Stomach smooth muscle (tissue), 2 donors: ENCODE data around the gene SLC35G1.
A peak's percentile ranks its signal among the peaks of the same experiment; 100 is the strongest.

Experiments
- H3K27ac ChIP-seq: one replicate; pipeline ENCODE4 v1.7.0; 2013; ENCODE audit warnings: mild to moderate bottlenecking, low read length, inconsistent platforms
- H3K27me3 ChIP-seq, 2 donors: one replicate each; pipeline ENCODE4 v1.7.0; 2013; ENCODE audit warnings: low read length in 2 of 2; ENCODE audit not compliant: insufficient read depth in 2 of 2, control insufficient read depth in 1 of 2
- H3K36me3 ChIP-seq, 2 donors: one replicate each; pipeline ENCODE4 v1.7.0; 2013; ENCODE audit warnings: low read length in 2 of 2; ENCODE audit not compliant: control insufficient read depth in 2 of 2, insufficient read depth in 2 of 2
- H3K4me1 ChIP-seq: one replicate; pipeline ENCODE4 v1.7.0; 2013; ENCODE audit warnings: low read length; ENCODE audit not compliant: control insufficient read depth, insufficient read depth
- H3K4me3 ChIP-seq, 2 donors: one replicate each; pipeline ENCODE4 v1.7.0; 2013; ENCODE audit warnings: low read length in 2 of 2
- H3K9ac ChIP-seq, 2 donors: one replicate each; pipeline ENCODE4 v1.7.0; 2013; ENCODE audit warnings: low read length in 2 of 2, mild to moderate bottlenecking in 1 of 2
- H3K9me3 ChIP-seq, 2 donors: one replicate each; pipeline ENCODE4 v1.7.0; 2013; ENCODE audit warnings: low read length in 2 of 2; ENCODE audit not compliant: control insufficient read depth in 2 of 2
- donor health status: healthy.
- donor health status: Pancreatic carcinoma.

Gene SLC35G1

DNA sequence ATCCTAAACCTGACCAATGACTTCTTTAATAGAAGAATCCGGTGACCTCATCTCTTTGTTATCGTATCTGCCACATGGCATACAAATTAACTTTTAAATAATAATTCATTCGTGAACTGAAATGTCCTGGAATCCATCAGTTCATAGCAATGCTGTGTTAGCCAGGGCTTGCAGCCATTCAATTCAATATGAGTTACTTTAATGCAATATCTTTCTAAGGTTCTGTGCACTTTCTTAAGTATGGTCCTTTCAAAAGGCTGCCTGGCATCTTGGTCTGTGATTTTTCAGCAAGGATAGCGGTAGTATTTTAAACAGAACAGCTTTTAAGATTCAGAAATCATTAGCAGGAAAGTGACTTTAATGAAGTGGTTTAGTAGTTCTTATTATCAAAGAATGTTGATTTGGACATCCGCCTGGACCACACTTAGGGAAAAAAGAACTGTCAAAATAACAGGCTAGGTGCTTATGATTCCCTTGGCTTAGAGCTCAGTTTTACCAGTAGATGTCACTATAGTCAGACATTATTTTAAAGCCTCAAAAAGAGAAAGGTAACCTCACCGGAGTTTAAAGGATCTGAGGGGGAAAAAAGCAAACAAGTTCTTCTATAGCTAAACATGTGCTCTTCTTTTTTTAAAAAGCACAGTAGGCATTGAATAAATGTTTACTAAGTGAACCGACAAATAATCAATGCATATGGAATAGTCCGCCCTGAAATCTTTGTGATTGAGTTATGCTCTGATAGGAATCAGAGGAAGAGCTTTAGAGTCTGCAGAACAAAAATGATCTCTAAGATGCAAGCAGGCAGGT lies 22.7 kb downstream of the SLC35G1 start:
- Histone ChIP-seq H3K9me3 (no peaks in the 10 kb centered on the region), H3K9ac (peak overlapping the region in 1 of 2 donors; percentile 34), H3K27me3 (no peaks in the 10 kb centered on the region), H3K4me3 (peak overlapping the region; percentile 54 to 64), H3K27ac (no peak overlapping the region), H3K36me3 (no peaks in the 10 kb centered on the region), H3K4me1 (no peaks in the 10 kb centered on the region)

- no peaks in the 10 kb centered on the region for H3K27me3 ChIP-seq
- no peaks in the 10 kb centered on the region for H3K9me3 ChIP-seq
- peak overlapping the region in 1 of 2 donors; percentile 34 for H3K9ac ChIP-seq
- H3K4me3 ChIP-seq, result peak overlapping the region; percentile 54 to 64
- H3K27ac ChIP-seq, result no peak overlapping the region
- no peaks in the 10 kb centered on the region for H3K36me3 ChIP-seq
- H3K4me1 ChIP-seq, result no peaks in the 10 kb centered on the region
These were observed 23.2 kb downstream of the SLC35G1 start for GRCh38 chr10:93917064-93917391.

DNA sequence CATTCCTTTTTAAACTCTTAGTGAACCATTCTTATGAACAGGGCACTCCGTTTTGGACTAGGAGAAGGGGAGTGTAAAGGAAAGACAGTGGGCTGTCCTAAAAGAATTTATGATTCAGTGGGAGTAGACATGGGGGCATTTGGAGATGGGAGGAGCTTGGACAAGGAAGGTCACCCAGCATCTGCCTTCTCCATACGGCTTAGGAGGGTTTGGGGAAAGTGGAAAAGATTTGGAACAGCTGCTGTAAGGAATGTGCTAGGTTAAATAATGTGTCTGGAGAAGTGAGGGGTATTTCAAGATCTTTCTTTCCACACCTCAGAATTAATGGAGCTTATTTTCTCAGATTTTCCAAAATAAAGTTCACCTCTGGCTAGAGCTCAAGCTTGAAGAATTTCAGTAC lies 24.0 kb downstream of the SLC35G1 start:
- Histone ChIP-seq H3K4me1 (no peaks in the 10 kb centered on the region), H3K9me3 (no peaks in the 10 kb centered on the region)

DNA sequence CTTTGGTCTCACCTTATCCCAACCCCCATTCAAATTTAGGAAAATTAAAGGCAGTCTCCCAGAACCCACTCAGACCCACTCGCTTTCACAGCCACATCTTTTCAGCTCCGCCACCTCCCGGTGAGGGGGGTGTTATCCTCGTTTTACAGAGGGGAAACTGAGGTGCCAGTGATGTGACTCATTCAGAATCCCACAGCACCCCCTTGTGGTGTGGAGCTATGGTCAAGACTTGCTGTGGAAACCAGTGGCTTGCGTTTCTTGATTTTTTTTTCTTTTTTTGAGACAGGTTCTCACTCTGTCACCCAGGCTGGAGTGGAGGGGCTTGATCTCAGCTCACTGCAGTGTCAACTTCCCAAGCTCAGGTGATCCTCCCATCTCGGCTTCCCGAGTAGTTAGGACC lies 27.6 kb downstream of the SLC35G1 start:
- no peak overlapping the region for H3K4me3 ChIP-seq
- H3K9ac ChIP-seq, result no peak overlapping the region
- no peaks in the 10 kb centered on the region for H3K27me3 ChIP-seq
- no peaks in the 10 kb centered on the region for H3K9me3 ChIP-seq
- H3K27ac ChIP-seq, result no peak overlapping the region
- no peaks in the 10 kb centered on the region for H3K4me1 ChIP-seq
- H3K36me3 ChIP-seq, result no peaks in the 10 kb centered on the region

More for the DNA sequence above, 24.0 kb downstream of the SLC35G1 start:
- Histone ChIP-seq H3K27me3 (no peaks in the 10 kb centered on the region), H3K4me3 (no peak overlapping the region), H3K36me3 (no peaks in the 10 kb centered on the region), H3K27ac (no peak overlapping the region), H3K9ac (no peak overlapping the region)

GRCh38 chr10:93926613-93927012 lies 32.8 kb downstream of the SLC35G1 start:
- no peaks in the 10 kb centered on the region for H3K4me1 ChIP-seq
- no peaks in the 10 kb centered on the region for H3K36me3 ChIP-seq
- H3K27me3 ChIP-seq, result no peaks in the 10 kb centered on the region
- H3K27ac ChIP-seq, result no peak overlapping the region
- H3K4me3 ChIP-seq, result no peak overlapping the region
- no peak overlapping the region for H3K9ac ChIP-seq
- H3K9me3 ChIP-seq, result no peaks in the 10 kb centered on the region

DNA sequence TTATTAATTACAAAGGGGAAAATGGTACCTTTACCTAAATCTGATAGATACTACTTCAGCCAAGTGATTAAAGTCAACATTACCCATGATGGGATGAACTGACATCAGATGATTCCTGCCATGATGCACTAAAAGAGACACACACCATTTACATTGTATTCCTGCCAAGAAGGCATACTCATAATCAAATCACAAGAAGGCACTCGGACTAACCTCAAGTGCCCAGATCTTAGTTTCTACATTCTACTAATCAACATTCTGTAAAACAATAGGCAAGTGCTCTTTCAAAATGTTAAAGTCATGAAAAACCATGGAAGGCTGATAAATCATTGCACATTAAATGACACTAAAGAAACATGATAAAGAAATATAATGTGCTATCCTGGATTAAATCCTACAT lies 44.4 kb downstream of the SLC35G1 start:
- H3K27ac ChIP-seq, result no peak overlapping the region
- no peak overlapping the region for H3K9ac ChIP-seq
- no peaks in the 10 kb centered on the region for H3K36me3 ChIP-seq
- H3K4me3 ChIP-seq, result no peak overlapping the region
- H3K27me3 ChIP-seq, result no peaks in the 10 kb centered on the region
- H3K9me3 ChIP-seq, result no peaks in the 10 kb centered on the region
- H3K4me1 ChIP-seq, result no peaks in the 10 kb centered on the region

DNA sequence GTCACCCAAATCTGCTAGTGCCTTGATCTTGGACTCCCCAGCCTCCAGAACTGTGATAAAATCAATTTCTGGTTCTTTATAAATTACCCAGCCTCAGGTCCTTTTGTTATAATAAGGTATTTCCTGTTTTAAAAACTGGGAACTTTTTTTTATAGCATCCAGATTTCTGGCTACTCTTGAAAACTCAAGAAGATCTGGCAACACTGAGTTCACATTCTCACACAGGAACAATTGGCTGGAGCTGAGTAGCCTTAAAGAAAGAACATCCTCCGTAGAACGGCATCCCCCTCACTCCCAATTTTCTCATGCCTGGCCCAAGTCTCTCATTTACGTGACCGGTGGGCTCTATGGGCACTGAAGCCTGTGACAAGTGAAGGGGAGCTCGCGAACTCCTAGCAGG lies 47.1 kb downstream of the SLC35G1 start:
- Histone ChIP-seq H3K9ac (no peak overlapping the region), H3K4me1 (no peaks in the 10 kb centered on the region), H3K9me3 (no peaks in the 10 kb centered on the region), H3K27ac (no peak overlapping the region), H3K27me3 (no peaks in the 10 kb centered on the region), H3K4me3 (no peak overlapping the region), H3K36me3 (no peaks in the 10 kb centered on the region)

- Histone ChIP-seq H3K27me3 (no peaks in the 10 kb centered on the region), H3K36me3 (no peaks in the 10 kb centered on the region), H3K4me1 (no peaks in the 10 kb centered on the region), H3K27ac (no peak overlapping the region), H3K4me3 (no peak overlapping the region), H3K9ac (no peak overlapping the region), H3K9me3 (no peaks in the 10 kb centered on the region)
These were observed 47.8 kb downstream of the SLC35G1 start for GRCh38 chr10:93941606-93942005.

DNA sequence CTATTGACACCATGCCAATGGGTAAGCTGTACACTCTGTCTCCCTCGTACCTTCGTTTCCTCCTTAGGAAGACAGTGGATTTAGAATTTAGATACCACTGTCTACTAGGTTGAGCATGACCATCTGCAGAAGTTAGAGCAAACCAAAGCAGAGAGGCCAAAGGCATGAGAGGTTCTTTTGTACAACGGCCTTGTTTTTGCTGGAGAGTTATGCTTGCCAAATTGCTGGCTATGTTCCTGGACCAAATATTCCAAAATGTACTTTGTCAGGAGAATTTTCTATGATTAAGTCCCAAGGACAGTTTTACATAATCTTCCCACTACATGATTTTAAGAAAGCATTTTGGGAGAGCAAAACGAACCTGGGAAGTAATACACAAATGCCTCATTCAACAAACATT lies 52.0 kb downstream of the SLC35G1 start:
- no peaks in the 10 kb centered on the region for H3K9me3 ChIP-seq
- H3K9ac ChIP-seq, result no peak overlapping the region
- H3K36me3 ChIP-seq, result no peaks in the 10 kb centered on the region
- H3K4me3 ChIP-seq, result no peak overlapping the region
- H3K27me3 ChIP-seq, result no peaks in the 10 kb centered on the region
- no peak overlapping the region for H3K27ac ChIP-seq
- H3K4me1 ChIP-seq, result no peaks in the 10 kb centered on the region

DNA sequence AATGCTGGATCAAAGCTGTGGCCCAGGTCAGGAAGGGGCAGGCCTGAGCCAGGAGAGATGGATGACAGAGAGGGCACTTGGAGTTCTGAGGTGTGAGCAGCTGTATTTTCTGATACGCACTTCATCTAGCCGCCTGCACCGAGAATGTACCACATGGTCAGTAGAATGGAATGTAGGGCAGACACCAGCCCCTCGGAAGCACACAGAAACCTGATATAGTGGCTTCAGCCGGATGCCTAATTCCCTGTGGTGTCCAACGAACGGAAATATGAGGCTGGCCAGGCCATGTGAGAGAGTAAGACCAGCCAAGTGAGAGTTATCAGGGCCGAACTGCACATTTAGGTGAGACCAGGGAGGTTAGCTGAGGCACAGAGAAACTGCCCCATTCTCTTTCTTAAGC lies 53.3 kb downstream of the SLC35G1 start:
- Histone ChIP-seq H3K4me3 (no peak overlapping the region), H3K9ac (no peak overlapping the region), H3K27ac (no peak overlapping the region), H3K27me3 (no peaks in the 10 kb centered on the region), H3K9me3 (no peaks in the 10 kb centered on the region), H3K4me1 (no peaks in the 10 kb centered on the region), H3K36me3 (no peaks in the 10 kb centered on the region)

GRCh38 chr10:93947524-93947923 lies 53.7 kb downstream of the SLC35G1 start:
- Histone ChIP-seq H3K27ac (no peak overlapping the region), H3K9ac (no peak overlapping the region), H3K4me3 (no peak overlapping the region), H3K9me3 (no peaks in the 10 kb centered on the region), H3K4me1 (no peaks in the 10 kb centered on the region), H3K36me3 (no peaks in the 10 kb centered on the region), H3K27me3 (no peaks in the 10 kb centered on the region)
